ENCODE results near the gene PDLIM5.

Gene PDLIM5

DNA sequence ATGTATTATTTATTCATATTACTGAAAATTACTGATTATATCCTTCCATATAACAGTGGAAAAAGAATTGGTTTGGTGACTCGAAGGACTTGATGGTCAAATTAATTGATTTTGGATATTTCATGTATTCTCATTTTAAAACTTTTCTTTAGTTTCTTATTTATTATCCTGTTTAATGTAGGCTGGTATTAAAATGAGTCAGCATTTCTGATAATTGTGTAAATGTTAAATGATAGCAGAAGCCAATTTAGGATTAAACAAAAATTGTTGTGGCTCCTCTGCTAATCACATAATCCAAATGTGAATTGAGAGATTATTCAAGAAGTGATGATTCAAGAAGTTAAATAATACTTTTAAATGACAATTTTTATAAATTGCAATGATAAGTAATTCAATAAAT is 38.7 kb downstream of the PDLIM5 start:
- TF ChIP-seq EP300 (IDR thresholded peaks at IDR 0.05; ENCODE audit: borderline replicate concordance) (no peak), CEBPB (IDR thresholded peaks at IDR 0.05) (no peak), TEAD4 (IDR thresholded peaks at IDR 0.05) (no peak), TAF1 (IDR thresholded peaks at IDR 0.05; ENCODE audit: low read depth) (no peak), CREB1 (IDR thresholded peaks at IDR 0.05; ENCODE audit: low read depth) (no peak), TCF12 (IDR thresholded peaks at IDR 0.05; ENCODE audit: low read depth) (no peak), NFIC (IDR thresholded peaks at IDR 0.05) (no peak), RAD21 (IDR thresholded peaks at IDR 0.05; ENCODE audit: low read depth) (no peak), YY1 (IDR thresholded peaks at IDR 0.05; ENCODE audit: low read depth) (no peak)
- TF ChIP-seq, protein P1, sequence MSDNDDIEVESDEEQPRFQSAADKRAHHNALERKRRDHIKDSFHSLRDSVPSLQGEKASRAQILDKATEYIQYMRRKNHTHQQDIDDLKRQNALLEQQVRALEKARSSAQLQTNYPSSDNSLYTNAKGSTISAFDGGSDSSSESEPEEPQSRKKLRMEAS (IDR thresholded peaks at IDR 0.05) = no peak
- TF ChIP-seq, protein P2, sequence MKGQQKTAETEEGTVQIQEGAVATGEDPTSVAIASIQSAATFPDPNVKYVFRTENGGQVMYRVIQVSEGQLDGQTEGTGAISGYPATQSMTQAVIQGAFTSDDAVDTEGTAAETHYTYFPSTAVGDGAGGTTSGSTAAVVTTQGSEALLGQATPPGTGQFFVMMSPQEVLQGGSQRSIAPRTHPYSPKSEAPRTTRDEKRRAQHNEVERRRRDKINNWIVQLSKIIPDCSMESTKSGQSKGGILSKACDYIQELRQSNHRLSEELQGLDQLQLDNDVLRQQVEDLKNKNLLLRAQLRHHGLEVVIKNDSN (IDR thresholded peaks at IDR 0.05) = no peak

DNA sequence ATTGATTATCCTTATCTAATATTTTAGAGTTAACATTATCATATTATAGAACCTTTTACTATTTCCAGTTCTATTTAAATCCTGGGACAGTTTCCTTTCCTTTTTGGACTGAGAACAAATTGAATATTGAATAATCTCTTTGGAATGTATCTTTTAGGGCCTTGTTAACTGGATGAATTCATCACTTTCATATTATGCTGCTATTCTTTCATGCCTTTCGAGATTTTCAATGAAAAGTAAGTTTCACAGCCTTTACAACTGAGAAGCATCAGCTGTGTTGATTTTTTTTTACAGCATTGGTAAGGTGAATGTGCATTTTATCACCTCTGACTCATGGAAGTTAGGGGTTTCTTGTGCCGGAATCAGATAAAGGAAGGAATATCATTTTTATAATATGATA is 39.6 kb downstream of the PDLIM5 start:
- TF ChIP-seq TEAD4 (IDR thresholded peaks at IDR 0.05) (no peak), YY1 (IDR thresholded peaks at IDR 0.05; ENCODE audit: low read depth) (no peak), TCF12 (IDR thresholded peaks at IDR 0.05; ENCODE audit: low read depth) (no peak), ZBTB7A (IDR thresholded peaks at IDR 0.05; ENCODE audit: low read depth) (no peak), RAD21 (IDR thresholded peaks at IDR 0.05; ENCODE audit: low read depth) (no peak), EGR1 (IDR thresholded peaks at IDR 0.05) (no peak), FOXM1 (IDR thresholded peaks at IDR 0.05; ENCODE audit: borderline replicate concordance, low read depth) (no peak), TAF1 (IDR thresholded peaks at IDR 0.05; ENCODE audit: low read depth) (no peak), CEBPB (IDR thresholded peaks at IDR 0.05) (no peak), EP300 (IDR thresholded peaks at IDR 0.05; ENCODE audit: borderline replicate concordance) (no peak), CREB1 (IDR thresholded peaks at IDR 0.05; ENCODE audit: low read depth) (no peak), NFIC (IDR thresholded peaks at IDR 0.05) (no peak)
- TF ChIP-seq, protein P2 (IDR thresholded peaks at IDR 0.05) = no peak
- TF ChIP-seq, protein P1 (IDR thresholded peaks at IDR 0.05) = no peak
- TF ChIP-seq, protein P3, sequence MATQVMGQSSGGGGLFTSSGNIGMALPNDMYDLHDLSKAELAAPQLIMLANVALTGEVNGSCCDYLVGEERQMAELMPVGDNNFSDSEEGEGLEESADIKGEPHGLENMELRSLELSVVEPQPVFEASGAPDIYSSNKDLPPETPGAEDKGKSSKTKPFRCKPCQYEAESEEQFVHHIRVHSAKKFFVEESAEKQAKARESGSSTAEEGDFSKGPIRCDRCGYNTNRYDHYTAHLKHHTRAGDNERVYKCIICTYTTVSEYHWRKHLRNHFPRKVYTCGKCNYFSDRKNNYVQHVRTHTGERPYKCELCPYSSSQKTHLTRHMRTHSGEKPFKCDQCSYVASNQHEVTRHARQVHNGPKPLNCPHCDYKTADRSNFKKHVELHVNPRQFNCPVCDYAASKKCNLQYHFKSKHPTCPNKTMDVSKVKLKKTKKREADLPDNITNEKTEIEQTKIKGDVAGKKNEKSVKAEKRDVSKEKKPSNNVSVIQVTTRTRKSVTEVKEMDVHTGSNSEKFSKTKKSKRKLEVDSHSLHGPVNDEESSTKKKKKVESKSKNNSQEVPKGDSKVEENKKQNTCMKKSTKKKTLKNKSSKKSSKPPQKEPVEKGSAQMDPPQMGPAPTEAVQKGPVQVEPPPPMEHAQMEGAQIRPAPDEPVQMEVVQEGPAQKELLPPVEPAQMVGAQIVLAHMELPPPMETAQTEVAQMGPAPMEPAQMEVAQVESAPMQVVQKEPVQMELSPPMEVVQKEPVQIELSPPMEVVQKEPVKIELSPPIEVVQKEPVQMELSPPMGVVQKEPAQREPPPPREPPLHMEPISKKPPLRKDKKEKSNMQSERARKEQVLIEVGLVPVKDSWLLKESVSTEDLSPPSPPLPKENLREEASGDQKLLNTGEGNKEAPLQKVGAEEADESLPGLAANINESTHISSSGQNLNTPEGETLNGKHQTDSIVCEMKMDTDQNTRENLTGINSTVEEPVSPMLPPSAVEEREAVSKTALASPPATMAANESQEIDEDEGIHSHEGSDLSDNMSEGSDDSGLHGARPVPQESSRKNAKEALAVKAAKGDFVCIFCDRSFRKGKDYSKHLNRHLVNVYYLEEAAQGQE (IDR thresholded peaks at IDR 0.05; ENCODE audit: low read depth) = no peak

DNA sequence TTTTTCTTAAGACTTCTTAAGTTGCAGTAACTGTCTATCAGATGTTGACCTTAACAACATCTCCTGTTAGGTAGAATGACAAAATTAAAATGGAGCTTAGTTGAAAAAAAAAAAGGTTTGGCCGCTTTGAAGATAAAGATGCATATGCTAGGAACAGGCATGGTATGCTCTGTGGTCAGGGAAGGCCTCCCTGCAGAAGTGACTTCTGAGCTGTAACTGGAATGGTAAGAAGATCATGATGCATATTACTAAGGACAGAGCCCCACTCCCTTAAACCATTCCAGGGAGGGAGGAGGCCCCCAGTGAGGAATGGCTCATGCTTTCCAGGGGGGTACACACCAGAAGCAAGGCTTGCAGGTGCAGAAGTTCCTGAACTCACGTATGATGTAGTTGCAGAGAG is 43.7 kb downstream of the PDLIM5 start:
- TF ChIP-seq, protein P2 (IDR thresholded peaks at IDR 0.05) = no peak
- TF ChIP-seq, protein P1 (IDR thresholded peaks at IDR 0.05) = no peak
- no peak for TF ChIP-seq FOXM1 (IDR thresholded peaks at IDR 0.05; ENCODE audit: borderline replicate concordance, low read depth)
- TF ChIP-seq CREB1 (IDR thresholded peaks at IDR 0.05; ENCODE audit: low read depth) = no peak
- TF ChIP-seq YY1 (IDR thresholded peaks at IDR 0.05; ENCODE audit: low read depth) = no peak
- no peak for TF ChIP-seq TCF12 (IDR thresholded peaks at IDR 0.05; ENCODE audit: low read depth)
- no peak for TF ChIP-seq EP300 (IDR thresholded peaks at IDR 0.05; ENCODE audit: borderline replicate concordance)
- TF ChIP-seq CEBPB (IDR thresholded peaks at IDR 0.05) = no peak
- TF ChIP-seq RAD21 (IDR thresholded peaks at IDR 0.05; ENCODE audit: low read depth) = no peak
- TF ChIP-seq TAF1 (IDR thresholded peaks at IDR 0.05; ENCODE audit: low read depth) = no peak
- TF ChIP-seq NFIC (IDR thresholded peaks at IDR 0.05) = no peak
- TF ChIP-seq EGR1 (IDR thresholded peaks at IDR 0.05) = no peak
- TF ChIP-seq ZBTB7A (IDR thresholded peaks at IDR 0.05; ENCODE audit: low read depth) = no peak

DNA sequence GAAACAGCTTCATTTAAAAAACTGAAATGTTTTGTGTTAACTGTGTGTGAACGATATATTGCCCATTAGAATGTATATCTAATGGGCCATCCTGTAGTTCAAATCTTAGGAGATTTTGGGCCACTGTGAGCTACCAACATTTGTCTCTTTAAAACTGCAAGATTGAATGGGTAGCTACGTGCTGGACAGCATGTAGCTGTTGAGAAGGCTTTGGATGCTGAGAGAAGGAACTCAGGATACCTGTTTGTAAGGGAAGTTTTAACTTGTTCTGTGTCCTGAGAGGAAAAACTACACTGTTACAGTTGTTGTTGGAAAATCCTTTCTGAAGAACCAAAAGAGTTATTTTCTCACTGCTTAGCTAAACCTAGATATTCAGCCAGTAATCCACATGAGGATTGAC is 45.9 kb downstream of the PDLIM5 start:
- no peak for TF ChIP-seq CREB1 (IDR thresholded peaks at IDR 0.05; ENCODE audit: low read depth)
- TF ChIP-seq, protein P2 (IDR thresholded peaks at IDR 0.05) = no peak
- TF ChIP-seq ZBTB7A (IDR thresholded peaks at IDR 0.05; ENCODE audit: low read depth) = no peak
- TF ChIP-seq FOXM1 (IDR thresholded peaks at IDR 0.05; ENCODE audit: borderline replicate concordance, low read depth) = no peak
- no peak for TF ChIP-seq CEBPB (IDR thresholded peaks at IDR 0.05)
- TF ChIP-seq EGR1 (IDR thresholded peaks at IDR 0.05) = no peak

DNA sequence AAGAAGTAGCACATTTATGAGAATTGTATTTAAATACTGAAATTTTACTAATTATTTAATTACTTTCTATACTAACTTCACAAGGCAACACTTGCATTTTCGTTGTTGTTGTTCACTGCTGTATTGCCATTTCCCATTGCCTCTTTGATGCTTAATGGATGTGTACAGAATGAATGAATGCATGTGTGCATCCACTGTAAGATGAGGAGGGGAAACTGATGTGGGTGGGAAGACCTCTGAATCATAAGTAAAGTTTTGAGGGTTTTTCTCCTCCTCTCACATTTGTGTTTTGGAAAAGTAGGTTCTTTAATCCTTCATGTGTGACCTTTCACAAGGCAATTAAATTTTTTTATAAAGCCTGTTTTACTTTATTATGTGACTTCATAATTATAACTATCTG is 46.8 kb downstream of the PDLIM5 start:
- TF ChIP-seq YY1 (IDR thresholded peaks at IDR 0.05; ENCODE audit: low read depth) = no peak
- no peak for TF ChIP-seq FOXM1 (IDR thresholded peaks at IDR 0.05; ENCODE audit: borderline replicate concordance, low read depth)

DNA sequence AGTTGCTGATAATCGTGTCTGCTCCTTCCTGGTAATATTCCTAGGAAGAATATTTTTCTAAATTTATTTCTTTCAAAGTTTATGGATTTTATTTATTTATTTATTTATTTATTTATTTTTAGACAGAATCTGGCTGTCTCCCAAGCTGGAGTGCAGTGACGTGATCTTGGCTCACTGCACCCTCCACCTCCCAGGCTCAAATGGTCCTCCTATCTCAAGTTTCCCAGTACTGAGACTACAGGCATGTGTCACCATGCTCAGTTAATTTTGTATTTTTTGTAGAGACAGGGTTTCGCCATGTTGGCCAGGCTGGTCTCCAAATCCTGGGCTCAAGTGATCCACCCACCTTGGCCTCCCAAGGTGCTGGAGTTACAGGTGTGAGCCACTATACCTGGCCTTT is 48.9 kb downstream of the PDLIM5 start:
- TF ChIP-seq EGR1 (IDR thresholded peaks at IDR 0.05) = no peak

DNA sequence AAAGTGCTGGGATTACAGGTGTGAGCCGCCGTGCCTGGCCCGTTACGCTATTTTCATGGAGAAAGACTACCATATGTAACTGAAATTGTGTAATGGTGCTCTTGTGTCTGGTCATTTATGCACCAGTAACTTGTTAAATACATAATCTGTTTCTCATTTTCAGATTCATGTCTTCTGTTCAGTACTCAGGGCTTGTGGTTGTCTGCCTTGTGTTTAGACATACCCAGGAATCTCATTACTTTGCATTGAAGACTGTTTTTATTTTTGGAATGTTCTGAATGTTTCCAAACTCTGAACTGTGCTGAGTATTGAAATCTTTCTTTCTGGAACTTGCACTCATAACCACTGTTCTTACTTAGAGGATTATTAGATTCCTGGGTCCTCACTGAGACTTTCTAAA is 52.8 kb downstream of the PDLIM5 start:
- TF ChIP-seq TEAD4 (IDR thresholded peaks at IDR 0.05) (no peak), EGR1 (IDR thresholded peaks at IDR 0.05) (no peak), EP300 (IDR thresholded peaks at IDR 0.05; ENCODE audit: borderline replicate concordance) (no peak), TAF1 (IDR thresholded peaks at IDR 0.05; ENCODE audit: low read depth) (no peak), YY1 (IDR thresholded peaks at IDR 0.05; ENCODE audit: low read depth) (no peak), CREB1 (IDR thresholded peaks at IDR 0.05; ENCODE audit: low read depth) (no peak), RAD21 (IDR thresholded peaks at IDR 0.05; ENCODE audit: low read depth) (no peak), TCF12 (IDR thresholded peaks at IDR 0.05; ENCODE audit: low read depth) (no peak), ZBTB7A (IDR thresholded peaks at IDR 0.05; ENCODE audit: low read depth) (no peak), CEBPB (IDR thresholded peaks at IDR 0.05) (no peak), NFIC (IDR thresholded peaks at IDR 0.05) (no peak), FOXM1 (IDR thresholded peaks at IDR 0.05; ENCODE audit: borderline replicate concordance, low read depth) (no peak)
- TF ChIP-seq, protein P1 (IDR thresholded peaks at IDR 0.05) = no peak
- TF ChIP-seq, protein P3 (IDR thresholded peaks at IDR 0.05; ENCODE audit: low read depth) = no peak
- TF ChIP-seq, protein P2 (IDR thresholded peaks at IDR 0.05) = no peak
